ENCODE measurements around the gene SLC35F6.

Gene SLC35F6

DNA sequence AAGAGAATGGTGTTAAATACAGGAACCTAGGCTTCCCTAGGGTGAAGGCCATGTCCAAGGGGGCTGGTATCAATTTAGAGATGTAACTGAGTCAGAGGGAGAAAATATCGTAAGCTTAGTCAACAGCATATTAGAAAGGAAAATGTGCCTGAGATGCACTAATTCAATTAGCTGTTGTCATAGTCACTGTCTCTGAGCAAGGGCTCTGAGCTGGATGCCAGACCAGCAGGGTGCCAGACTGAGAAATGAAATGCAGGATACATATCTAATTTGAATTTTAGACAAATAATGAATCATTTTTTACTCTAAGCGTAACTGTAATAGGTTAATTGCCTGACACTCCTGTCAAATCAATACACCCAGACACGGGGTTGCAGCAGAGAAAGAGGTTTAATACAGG lies 11.4 kb upstream of the SLC35F6 start:
- Histone ChIP-seq H2AFZ (ENCODE audit: low read length) (no peak overlapping the region), H3K9me3 (replicated peaks in 1 of 2; ENCODE audit: control insufficient read depth in 2 of 2, insufficient read depth in 1 of 2, low read depth in 1 of 2, low read length in 2 of 2) (peaks cover 4 to 9% of the 10 kb centered on the region in 2 donors)

GRCh38 chr2:26754539-26754938 lies 9.5 kb upstream of the SLC35F6 start:
- no peak overlapping the region for H4K91ac ChIP-seq (ENCODE audit: low read depth, low read length, poor library complexity)
- peaks cover 21 to 57% of the 10 kb centered on the region in 2 donors for H3K4me1 ChIP-seq (ENCODE audit: control insufficient read depth in 2 of 2, insufficient read depth in 1 of 2, low read depth in 1 of 2, low read length in 2 of 2)
- no peak overlapping the region for H3K9ac ChIP-seq (ENCODE audit: low read depth, low read length, poor library complexity)
- no peak overlapping the region for H2AK5ac ChIP-seq (ENCODE audit: low read depth, low read length)
- no peak overlapping the region for H3K18ac ChIP-seq (ENCODE audit: low read length)
- DNase-seq (ENCODE audit: low spot score) = no peak
- H2BK120ac ChIP-seq (ENCODE audit: low read depth, low read length) = no peak overlapping the region
- no peak overlapping the region for H2AFZ ChIP-seq (ENCODE audit: low read length)
- no peak overlapping the region for H3K4me2 ChIP-seq (ENCODE audit: insufficient read depth, low read length, poor library complexity, severe bottlenecking)
- H2BK12ac ChIP-seq (ENCODE audit: low read length) = no peak overlapping the region
- H3K14ac ChIP-seq (ENCODE audit: low read length) = no peak overlapping the region
- H3K36me3 ChIP-seq (replicated peaks in 1 of 2; ENCODE audit: control insufficient read depth in 2 of 2, insufficient read depth in 2 of 2, low read length in 2 of 2) = peaks cover 0 to 7% of the 10 kb centered on the region in 2 donors
- no peak overlapping the region for H3K27ac ChIP-seq (replicated peaks; ENCODE audit: low read length)
- H2BK15ac ChIP-seq (ENCODE audit: low read length) = no peak overlapping the region
- no CpG with 5 or more reads among the region's 4 CpGs for WGBS, 2 donors (ENCODE audit: extremely low coverage in 2 of 2, insufficient read length in 2 of 2, insufficient replicate concordance in 1 of 2)
- no peaks in the 10 kb centered on the region for H3K79me1 ChIP-seq (ENCODE audit: low read depth, low read length)
- H2BK5ac ChIP-seq (ENCODE audit: low read length) = no peak overlapping the region
- no peak overlapping the region for H3K4ac ChIP-seq (ENCODE audit: low read length)
- H3K23ac ChIP-seq (ENCODE audit: low read depth, low read length, poor library complexity) = no peak overlapping the region
- no peaks in the 10 kb centered on the region for H3K27me3 ChIP-seq (ENCODE audit: control insufficient read depth in 3 of 3, insufficient read depth in 3 of 3, low read depth in 1 of 3, low read length in 3 of 3)
- H3K4me3 ChIP-seq (ENCODE audit: low read length in 2 of 2) = no peak overlapping the region
- no peak overlapping the region for H4K8ac ChIP-seq (ENCODE audit: low read depth, low read length)
- peaks cover 4 to 9% of the 10 kb centered on the region in 2 donors for H3K9me3 ChIP-seq (replicated peaks in 1 of 2; ENCODE audit: control insufficient read depth in 2 of 2, insufficient read depth in 1 of 2, low read depth in 1 of 2, low read length in 2 of 2)

More for the DNA sequence above, 11.4 kb upstream of the SLC35F6 start:
- Histone ChIP-seq H4K8ac (ENCODE audit: low read depth, low read length) (no peak overlapping the region), H3K4ac (ENCODE audit: low read length) (no peak overlapping the region), H2AK5ac (ENCODE audit: low read depth, low read length) (no peak overlapping the region), H3K23ac (ENCODE audit: low read depth, low read length, poor library complexity) (no peak overlapping the region), H2BK12ac (ENCODE audit: low read length) (no peak overlapping the region), H2BK120ac (ENCODE audit: low read depth, low read length) (no peak overlapping the region), H2BK15ac (ENCODE audit: low read length) (no peak overlapping the region), H3K9ac (ENCODE audit: low read depth, low read length, poor library complexity) (no peak overlapping the region), H3K27ac (replicated peaks; ENCODE audit: low read length) (no peak overlapping the region), H4K91ac (ENCODE audit: low read depth, low read length, poor library complexity) (no peak overlapping the region), H3K4me3 (ENCODE audit: low read length in 2 of 2) (no peak overlapping the region), H3K14ac (ENCODE audit: low read length) (no peak overlapping the region), H3K79me1 (ENCODE audit: low read depth, low read length) (no peaks in the 10 kb centered on the region), H3K4me2 (ENCODE audit: insufficient read depth, low read length, poor library complexity, severe bottlenecking) (no peak overlapping the region), H2BK5ac (ENCODE audit: low read length) (no peak overlapping the region), H3K27me3 (ENCODE audit: control insufficient read depth in 3 of 3, insufficient read depth in 3 of 3, low read depth in 1 of 3, low read length in 3 of 3) (no peaks in the 10 kb centered on the region), H3K18ac (ENCODE audit: low read length) (no peak overlapping the region), H3K4me1 (ENCODE audit: control insufficient read depth in 2 of 2, insufficient read depth in 1 of 2, low read depth in 1 of 2, low read length in 2 of 2) (peaks cover 12 to 44% of the 10 kb centered on the region in 2 donors), H3K36me3 (replicated peaks in 1 of 2; ENCODE audit: control insufficient read depth in 2 of 2, insufficient read depth in 2 of 2, low read length in 2 of 2) (peaks cover 0 to 7% of the 10 kb centered on the region in 2 donors)
- no CpG with 5 or more reads among the region's 3 CpGs for WGBS, 2 donors (ENCODE audit: extremely low coverage in 2 of 2, insufficient read length in 2 of 2, insufficient replicate concordance in 1 of 2)
- DNase-seq (ENCODE audit: low spot score) = no peak

GRCh38 chr2:26754972-26755670 lies 9.0 kb upstream of the SLC35F6 start:
- Histone ChIP-seq H2BK120ac (ENCODE audit: low read depth, low read length) (no peak overlapping the region), H2AK5ac (ENCODE audit: low read depth, low read length) (peak overlapping the region; percentile 13), H3K9me3 (replicated peaks in 1 of 2; ENCODE audit: control insufficient read depth in 2 of 2, insufficient read depth in 1 of 2, low read depth in 1 of 2, low read length in 2 of 2) (peaks cover 4 to 9% of the 10 kb centered on the region in 2 donors), H3K36me3 (replicated peaks in 1 of 2; ENCODE audit: control insufficient read depth in 2 of 2, insufficient read depth in 2 of 2, low read length in 2 of 2) (peaks cover 0 to 7% of the 10 kb centered on the region in 2 donors), H3K27ac (replicated peaks; ENCODE audit: low read length) (no peak overlapping the region), H4K8ac (ENCODE audit: low read depth, low read length) (no peak overlapping the region), H3K4me3 (ENCODE audit: low read length in 2 of 2) (no peak overlapping the region), H3K27me3 (ENCODE audit: control insufficient read depth in 3 of 3, insufficient read depth in 3 of 3, low read depth in 1 of 3, low read length in 3 of 3) (no peaks in the 10 kb centered on the region), H3K4me1 (ENCODE audit: control insufficient read depth in 2 of 2, insufficient read depth in 1 of 2, low read depth in 1 of 2, low read length in 2 of 2) (peaks cover 21 to 57% of the 10 kb centered on the region in 2 donors), H2BK5ac (ENCODE audit: low read length) (no peak overlapping the region), H2BK15ac (ENCODE audit: low read length) (no peak overlapping the region), H4K91ac (ENCODE audit: low read depth, low read length, poor library complexity) (no peak overlapping the region), H2AFZ (ENCODE audit: low read length) (no peak overlapping the region), H3K14ac (ENCODE audit: low read length) (no peak overlapping the region), H3K18ac (ENCODE audit: low read length) (no peak overlapping the region), H3K4me2 (ENCODE audit: insufficient read depth, low read length, poor library complexity, severe bottlenecking) (no peak overlapping the region), H3K23ac (ENCODE audit: low read depth, low read length, poor library complexity) (no peak overlapping the region), H2BK12ac (ENCODE audit: low read length) (no peak overlapping the region), H3K4ac (ENCODE audit: low read length) (no peak overlapping the region), H3K9ac (ENCODE audit: low read depth, low read length, poor library complexity) (no peak overlapping the region), H3K79me1 (ENCODE audit: low read depth, low read length) (no peaks in the 10 kb centered on the region)
- no peak for DNase-seq (ENCODE audit: low spot score)
- no CpG with 5 or more reads among the region's 4 CpGs for WGBS, 2 donors (ENCODE audit: extremely low coverage in 2 of 2, insufficient read length in 2 of 2, insufficient replicate concordance in 1 of 2)

- no CpG with 5 or more reads among the region's 5 CpGs for WGBS, 2 donors (ENCODE audit: extremely low coverage in 2 of 2, insufficient read length in 2 of 2, insufficient replicate concordance in 1 of 2)
- Histone ChIP-seq H2BK120ac (ENCODE audit: low read depth, low read length) (no peak overlapping the region), H3K9me3 (replicated peaks in 1 of 2; ENCODE audit: control insufficient read depth in 2 of 2, insufficient read depth in 1 of 2, low read depth in 1 of 2, low read length in 2 of 2) (peaks cover 2 to 4% of the 10 kb centered on the region in 2 donors), H4K8ac (ENCODE audit: low read depth, low read length) (no peak overlapping the region), H3K27ac (replicated peaks; ENCODE audit: low read length) (no peak overlapping the region), H3K4me3 (ENCODE audit: low read length in 2 of 2) (no peak overlapping the region), H3K79me1 (ENCODE audit: low read depth, low read length) (no peaks in the 10 kb centered on the region), H4K91ac (ENCODE audit: low read depth, low read length, poor library complexity) (no peak overlapping the region), H3K4me1 (ENCODE audit: control insufficient read depth in 2 of 2, insufficient read depth in 1 of 2, low read depth in 1 of 2, low read length in 2 of 2) (peaks cover 21 to 50% of the 10 kb centered on the region in 2 donors), H3K27me3 (ENCODE audit: control insufficient read depth in 3 of 3, insufficient read depth in 3 of 3, low read depth in 1 of 3, low read length in 3 of 3) (no peaks in the 10 kb centered on the region), H3K18ac (ENCODE audit: low read length) (no peak overlapping the region), H2AFZ (ENCODE audit: low read length) (no peak overlapping the region), H2AK5ac (ENCODE audit: low read depth, low read length) (no peak overlapping the region), H3K14ac (ENCODE audit: low read length) (no peak overlapping the region), H2BK5ac (ENCODE audit: low read length) (no peak overlapping the region), H3K36me3 (replicated peaks in 1 of 2; ENCODE audit: control insufficient read depth in 2 of 2, insufficient read depth in 2 of 2, low read length in 2 of 2) (peaks cover 0 to 3% of the 10 kb centered on the region in 2 donors), H2BK15ac (ENCODE audit: low read length) (no peak overlapping the region), H3K23ac (ENCODE audit: low read depth, low read length, poor library complexity) (no peak overlapping the region), H3K4ac (ENCODE audit: low read length) (no peak overlapping the region), H3K9ac (ENCODE audit: low read depth, low read length, poor library complexity) (no peak overlapping the region), H2BK12ac (ENCODE audit: low read length) (no peak overlapping the region), H3K4me2 (ENCODE audit: insufficient read depth, low read length, poor library complexity, severe bottlenecking) (no peak overlapping the region)
- no peak for DNase-seq (ENCODE audit: low spot score)
These were observed 7.7 kb upstream of the SLC35F6 start for GRCh38 chr2:26756337-26756736.
